Stimulated activated CD8-positive, alpha-beta memory T cell treated with anti-CD3 and anti-CD28 coated beads, Interleukin-15, amount 100 ng/mL, for 48 hours (primary cell): ENCODE data around the gene BRD3.
A peak's percentile ranks its signal among the peaks of the same experiment; 100 is the strongest.
"Not testable (repeated sequence)": the region's sequence is repeated elsewhere in the genome, so short reads cannot be mapped to it uniquely, and the experiment has no call there.

Experiments
- DNase-seq, 2 donors: peaks; one replicate each; pipeline ENCODE4 v3.0.0-alpha.2; 2020; ENCODE audit warnings: low read depth in 2 of 2

Gene BRD3

DNA sequence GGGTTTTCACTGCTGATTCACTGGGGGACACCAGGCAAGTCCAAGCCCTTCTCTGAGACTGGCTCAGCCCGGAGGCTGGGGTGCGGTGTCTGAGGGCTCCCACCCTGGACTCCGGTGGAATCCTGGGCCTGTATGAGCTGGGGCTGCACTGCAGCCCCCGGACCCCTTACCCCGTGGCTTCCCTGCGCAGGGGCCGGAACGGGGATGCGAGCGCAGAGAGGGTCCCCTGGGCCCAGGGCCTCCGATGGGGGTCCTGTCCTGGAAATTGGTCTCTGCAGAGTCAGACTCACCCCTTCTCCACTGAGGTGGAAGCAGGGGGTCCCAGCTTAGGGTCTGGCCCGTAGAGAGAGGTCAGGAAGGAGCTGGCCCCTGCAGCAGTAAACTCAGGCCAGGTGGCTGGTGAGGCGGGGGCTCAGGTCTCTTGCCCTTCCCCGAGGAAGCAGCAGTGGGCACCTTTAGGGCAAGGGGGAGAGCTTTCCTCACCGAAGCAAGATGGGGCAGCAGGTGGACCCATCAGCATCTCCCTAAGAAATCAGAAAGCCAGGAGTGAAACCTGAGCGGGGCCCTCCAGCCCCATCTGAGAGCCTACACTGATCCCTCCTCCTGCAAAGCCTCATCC lies 74.1 kb downstream of the BRD3 start:
- DNase-seq: no peak

DNA sequence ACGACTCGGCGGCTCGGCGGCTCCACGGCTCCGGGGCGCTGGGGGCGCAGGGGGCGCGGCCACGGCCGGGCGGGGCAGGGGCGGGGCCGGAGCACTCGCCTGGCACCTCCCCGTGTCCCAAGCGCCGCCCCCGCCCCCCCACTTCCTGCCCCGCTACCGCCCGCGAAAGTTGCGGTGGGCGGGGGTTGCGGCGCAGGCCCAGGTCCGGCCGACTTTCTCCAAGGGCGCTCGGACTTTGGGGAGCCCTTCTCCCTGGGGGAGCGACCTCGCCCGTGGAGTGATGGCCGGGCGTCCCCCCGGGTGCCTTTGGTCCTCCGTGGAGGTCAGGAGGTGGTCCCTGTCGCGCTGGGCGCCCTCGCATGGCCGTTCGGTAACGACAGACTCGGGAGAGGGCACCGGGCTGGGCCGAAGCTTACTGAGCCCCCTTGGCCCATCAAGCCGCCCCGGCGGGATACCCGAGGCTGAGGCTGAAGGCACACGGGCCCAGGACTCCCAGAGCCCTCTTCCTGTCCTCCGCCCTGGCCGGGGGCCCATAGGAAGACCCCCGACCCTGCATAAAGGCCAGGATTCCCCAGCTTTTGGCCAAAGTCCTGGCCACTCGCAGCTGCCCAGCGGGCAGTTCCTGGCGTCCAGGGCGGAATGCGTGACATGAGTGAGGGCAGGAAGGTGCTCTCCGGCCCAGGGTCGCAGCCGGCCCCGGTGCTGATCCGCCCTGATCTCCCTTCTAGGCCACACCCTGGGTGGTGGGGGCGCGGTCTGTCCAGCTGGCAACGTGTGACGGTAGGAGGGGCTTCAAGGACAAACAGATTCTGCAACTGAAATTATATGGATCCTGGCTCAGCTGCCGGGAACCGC lies 74.8 kb downstream of the BRD3 start:
- DNase-seq: peak; percentile 54 to 58

DNA sequence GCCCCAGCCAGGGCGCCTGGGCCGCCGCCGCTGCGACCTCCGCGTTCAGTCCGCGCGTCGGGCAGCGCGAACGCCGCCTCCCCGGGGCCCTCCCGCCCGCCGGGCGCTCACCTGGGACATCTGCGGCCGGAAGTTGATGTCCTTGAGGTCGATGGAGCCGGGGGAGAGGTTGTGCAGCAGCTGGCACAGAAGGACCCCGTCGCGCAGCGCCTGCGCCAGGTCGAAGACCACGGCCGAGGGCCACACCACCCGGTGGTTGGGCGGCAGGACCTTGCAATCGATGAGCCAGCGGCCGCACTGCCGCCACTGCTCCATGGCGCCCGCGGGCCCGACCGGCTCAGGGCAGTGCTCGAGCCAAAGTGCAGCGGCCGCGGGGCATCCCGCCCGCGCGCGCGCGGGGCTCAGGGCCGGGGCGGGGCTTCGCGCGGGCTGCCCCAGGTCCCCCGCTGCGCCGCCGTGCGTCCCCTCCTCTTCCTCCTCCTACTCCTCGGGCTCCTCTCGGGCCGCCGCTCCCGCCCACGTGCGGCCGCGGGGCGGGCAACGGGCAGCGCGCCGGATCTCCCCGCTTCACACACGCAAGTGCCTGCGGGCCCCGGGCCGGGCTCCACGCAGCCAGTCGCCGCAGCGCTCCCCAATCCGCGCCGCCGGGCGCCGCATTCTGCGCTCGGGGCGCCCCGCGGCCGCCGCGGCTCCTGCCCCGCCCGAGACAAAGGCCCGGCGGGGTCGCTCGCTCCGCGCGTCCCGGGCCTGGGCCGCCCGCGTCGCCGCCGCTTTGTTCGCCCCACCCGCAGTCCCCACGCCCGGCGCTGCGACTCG lies 75.7 kb downstream of the BRD3 start, which contains the start of gene VAV2:
Gene VAV2, minus strand, starts transcription at position 361 of the 816 bp plus-strand sequence. Its CDS starts 46 bp downstream, at position 315.
- peak; percentile 26 to 29 for DNase-seq

DNA sequence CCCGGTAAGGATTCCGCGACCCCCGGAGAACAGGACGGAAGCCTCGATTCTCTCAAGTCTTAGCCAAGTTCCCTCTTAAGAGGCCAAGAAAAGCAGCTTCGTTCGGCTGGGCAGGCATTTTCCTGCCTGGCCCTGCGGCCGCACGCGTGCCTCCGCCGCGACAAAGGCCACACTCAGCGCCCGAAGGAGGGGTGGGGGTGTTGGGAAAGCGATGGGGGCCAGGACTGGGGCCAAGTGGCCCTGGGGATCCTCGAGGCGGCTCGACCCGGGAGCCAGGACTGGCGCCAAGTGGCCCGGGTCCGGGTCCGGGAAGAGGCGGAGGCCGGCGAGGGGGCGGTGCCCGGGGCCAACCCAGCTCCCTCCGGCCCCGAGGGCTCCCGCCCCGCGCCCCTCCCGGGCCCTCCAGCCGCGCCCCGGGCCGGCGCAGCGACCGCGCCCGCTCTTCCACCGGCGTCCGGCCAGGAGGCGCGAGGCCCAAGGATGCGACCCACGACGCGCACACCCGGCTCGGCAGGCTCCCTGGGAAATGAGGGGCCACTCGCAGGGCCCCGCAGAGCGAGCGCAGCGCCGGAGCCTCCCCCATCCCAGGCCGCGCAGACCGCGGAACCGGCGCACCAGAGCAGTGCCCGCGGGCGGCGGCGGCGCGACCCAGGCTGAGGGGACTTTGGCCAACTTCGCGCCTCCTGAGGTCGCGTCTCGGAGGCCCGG lies 76.5 kb downstream of the BRD3 start:
- no peak for DNase-seq

DNA sequence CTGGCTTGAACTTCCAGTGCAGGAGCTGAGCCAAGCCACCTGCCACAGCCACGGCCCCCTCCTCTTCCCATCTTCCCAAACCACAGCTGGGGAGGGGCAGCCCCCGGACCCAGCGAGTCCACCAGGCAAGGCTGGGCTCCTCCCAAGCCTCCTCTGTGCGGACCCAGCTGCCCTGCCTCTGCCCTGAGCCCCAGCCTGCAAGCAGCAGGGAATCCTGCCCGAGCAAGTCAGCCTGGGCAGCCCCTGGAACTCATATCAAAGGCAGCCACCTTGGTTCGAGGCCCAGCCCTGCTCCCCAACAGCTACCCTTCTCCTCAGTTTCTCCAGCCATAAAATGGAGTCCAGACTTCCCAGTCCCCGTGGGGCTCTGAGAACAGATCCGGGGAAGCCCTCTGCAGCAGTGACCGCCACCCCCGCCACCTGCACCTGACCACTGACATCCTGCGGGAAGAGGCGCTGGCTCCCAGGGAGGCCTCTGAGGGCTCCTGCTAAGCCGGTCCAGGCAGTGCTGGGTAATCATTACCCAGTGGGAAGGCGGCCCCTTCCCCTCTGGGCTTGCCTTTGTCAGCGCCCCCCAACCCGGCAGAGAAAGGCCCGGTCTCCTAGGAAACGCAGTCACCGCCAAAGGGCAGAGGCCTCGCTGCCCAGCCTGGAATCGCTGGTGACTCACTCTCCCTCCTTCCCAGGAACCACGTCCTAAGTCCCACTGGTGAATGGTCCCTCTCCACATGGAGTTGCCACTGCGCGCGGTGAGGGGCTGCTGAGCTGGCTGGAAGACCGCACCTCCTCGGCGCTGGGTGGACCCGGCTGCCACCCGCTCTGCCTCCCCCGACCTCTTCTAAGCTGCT lies 77.2 kb downstream of the BRD3 start:
- DNase-seq: no peak

DNA sequence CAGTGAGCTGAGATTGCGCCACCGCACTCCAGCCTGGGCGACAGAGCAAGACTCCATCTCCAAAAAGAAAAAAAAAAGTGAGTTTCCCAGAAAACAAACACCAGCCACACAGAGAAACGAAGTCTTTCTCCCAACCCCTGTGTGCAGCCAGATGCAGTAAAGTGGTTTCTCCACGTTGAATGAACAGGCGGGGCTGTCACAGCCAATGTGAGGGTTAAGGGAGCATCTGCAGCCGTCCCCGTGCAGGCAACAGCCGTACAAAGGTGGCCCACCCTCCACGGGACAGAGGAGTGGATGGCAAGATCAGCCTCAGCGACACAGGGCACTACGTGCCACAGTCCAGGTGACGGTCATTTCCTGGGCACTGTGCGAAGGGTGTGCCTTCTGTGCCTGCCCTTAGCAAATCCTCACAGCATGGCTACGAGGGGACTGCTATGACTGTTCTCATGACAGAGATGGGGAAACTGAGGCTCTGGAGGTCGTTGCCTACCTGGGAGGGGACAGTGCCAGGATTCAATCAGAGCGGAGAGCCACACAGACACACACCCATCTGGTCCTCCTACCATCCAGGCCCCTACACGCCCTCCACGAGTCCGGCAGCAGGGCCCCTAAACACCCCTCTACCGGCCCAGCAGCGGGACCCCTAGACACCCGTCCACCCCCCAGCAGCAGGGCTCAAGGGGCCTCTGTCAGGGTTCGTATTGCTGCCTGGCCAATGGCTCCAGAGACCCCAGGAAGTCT lies 78.0 kb downstream of the BRD3 start:
- no peak for DNase-seq

DNA sequence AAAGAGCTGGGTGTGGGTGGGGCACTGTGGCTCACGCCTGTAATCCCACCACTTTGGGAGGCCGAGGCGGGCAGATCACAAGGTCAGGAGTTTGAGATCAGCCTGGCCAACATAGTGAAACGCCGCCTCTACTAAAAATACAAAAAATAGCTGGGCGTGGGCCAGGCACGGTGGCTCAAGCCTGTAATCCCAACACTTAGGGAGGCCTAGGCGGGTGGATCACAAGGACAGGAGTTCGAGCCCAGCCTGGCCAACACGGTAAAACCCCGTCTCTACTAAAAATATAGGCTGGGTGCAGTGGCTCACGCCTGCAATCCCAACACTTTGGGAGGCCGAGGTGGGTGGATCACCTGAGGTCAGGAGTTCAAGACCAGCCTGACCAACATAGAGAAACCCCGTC lies 79.1 kb downstream of the BRD3 start:
- DNase-seq: not testable (repeated sequence)

DNA sequence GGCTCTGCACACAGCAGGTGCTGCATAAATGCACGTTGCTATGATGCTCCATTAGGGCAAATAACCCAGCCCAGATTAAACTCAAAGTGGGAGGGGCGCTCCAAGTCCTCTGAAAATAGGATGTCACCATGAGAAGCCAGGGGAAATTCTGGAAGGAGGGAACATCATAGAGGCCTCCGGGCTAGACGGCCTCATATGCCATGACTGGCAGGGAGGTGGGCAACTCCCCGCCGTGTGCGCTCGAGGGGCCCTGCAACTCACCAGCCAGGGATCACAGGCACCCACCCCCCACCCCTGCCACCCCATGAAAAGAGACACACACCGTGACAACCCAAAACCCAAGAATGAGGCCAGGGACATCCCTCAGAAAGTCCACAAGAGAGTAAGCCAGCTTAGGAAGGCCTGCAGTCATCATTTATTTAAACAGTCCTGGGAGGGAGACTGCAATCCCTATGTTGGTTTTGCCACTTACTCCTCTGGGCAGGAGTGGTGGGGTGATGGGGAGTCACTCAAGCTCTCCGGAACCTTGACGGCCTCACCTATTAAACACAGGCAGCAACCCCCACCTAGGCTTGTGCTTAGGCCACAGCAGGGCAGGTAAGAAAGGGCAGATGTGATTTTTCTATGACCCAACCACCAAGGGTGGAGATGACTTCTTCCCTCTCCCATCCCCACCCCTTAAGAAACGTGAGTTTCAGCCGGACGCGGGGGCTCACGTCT lies 79.7 kb downstream of the BRD3 start:
- DNase-seq: no peak

DNA sequence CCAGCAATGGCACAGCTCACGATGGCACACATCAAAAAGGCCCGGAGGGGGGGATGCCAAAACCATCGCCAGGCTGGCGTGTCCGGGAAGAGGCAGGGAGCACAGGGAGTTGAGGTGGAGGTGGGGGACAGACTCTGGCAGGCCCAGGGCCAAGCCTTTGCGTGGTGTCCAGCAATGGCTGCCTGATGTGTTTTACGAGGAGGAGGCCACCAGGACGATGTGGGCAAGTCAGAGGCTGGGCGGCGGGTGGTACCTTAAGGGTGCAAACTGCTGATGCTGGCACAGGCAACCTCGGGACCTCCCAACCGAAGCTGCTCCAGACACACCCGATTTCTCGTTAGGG lies 80.4 kb downstream of the BRD3 start:
- no peak for DNase-seq

DNA sequence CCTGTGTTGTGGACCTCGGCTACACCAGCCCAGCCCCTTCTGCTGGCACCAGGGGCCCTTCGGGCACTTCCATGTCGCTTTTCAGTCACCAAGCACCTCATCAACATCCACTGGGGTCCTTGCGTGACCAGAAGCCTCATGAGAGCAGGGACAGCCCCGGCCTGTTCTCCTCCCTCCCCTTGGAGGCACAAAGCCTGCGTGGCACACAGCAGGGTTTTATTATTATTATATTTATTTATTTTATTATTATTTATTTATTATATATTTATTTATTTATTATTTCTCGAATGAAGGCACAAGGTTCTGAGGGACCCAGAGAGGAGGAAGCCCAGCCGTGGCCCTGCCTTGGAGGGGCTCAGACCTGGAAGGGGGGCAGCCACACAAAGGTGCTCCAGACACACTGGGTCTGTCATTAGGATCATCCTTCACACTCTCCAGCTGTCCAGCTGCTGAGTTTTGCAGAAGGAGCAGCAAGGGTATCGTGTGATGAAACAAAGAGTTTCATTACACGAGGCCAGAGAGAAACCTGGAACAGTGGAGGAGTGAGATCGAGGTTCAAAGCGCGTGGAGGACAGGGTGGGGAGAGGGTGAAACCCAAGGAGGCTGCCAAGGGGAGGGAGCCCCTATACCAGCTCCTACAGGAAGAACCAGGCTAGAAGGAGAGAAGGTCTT lies 80.9 kb downstream of the BRD3 start:
- DNase-seq: no peak

DNA sequence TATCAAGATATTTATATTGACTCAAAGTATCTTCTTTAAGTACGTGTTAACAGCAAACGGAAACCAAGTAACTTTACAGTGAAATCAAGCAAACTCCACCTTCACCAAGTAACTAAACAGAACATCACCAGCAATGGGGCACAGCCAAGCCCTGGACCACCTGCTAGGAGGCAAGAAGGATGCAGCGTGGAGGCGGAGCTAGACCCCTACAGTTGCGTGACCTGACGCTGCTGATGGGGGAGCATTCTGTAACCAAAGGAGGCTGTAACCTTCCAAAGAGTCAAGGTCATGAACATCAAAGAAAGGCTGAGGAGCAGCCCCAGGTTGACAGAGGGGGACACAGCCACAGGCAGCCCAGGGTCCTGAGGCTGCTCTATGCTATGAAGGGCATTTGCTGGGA lies 81.8 kb downstream of the BRD3 start:
- DNase-seq: no peak

DNA sequence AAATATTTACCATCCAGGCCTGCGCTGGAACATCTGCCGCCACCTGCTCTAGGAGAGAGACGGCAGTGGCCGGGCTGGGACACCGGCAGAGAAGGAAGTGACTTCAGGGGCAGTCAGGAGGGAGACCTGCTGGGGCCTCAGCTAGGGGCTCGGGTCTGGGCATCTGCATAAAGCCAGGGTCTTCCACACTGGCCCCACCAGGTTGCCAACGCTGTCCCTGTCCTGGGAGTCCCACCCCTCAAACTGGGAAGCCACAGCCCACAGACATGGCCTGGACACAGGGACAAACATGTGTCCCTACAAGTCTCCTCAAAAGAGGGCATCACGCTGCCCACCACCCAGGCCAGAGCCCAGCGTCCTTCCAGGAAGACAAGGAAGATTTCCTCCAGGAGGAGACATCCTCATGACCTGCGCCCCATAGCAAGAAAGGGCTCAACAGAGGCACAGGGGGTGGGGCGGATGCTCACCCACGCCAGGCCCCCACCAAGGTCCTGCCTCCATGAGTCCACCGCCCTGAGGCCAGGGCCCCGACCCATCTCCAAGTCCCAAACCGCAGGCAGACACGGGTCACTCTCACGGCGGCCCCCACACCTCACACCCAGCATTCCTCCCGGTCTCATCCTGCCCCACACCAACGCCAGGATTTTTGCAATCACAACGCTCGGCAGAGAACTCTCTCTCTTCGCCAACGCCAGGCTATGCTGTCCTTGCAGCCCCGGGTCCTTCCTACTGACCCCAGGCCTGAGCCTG lies 84.7 kb downstream of the BRD3 start:
- no peak for DNase-seq

DNA sequence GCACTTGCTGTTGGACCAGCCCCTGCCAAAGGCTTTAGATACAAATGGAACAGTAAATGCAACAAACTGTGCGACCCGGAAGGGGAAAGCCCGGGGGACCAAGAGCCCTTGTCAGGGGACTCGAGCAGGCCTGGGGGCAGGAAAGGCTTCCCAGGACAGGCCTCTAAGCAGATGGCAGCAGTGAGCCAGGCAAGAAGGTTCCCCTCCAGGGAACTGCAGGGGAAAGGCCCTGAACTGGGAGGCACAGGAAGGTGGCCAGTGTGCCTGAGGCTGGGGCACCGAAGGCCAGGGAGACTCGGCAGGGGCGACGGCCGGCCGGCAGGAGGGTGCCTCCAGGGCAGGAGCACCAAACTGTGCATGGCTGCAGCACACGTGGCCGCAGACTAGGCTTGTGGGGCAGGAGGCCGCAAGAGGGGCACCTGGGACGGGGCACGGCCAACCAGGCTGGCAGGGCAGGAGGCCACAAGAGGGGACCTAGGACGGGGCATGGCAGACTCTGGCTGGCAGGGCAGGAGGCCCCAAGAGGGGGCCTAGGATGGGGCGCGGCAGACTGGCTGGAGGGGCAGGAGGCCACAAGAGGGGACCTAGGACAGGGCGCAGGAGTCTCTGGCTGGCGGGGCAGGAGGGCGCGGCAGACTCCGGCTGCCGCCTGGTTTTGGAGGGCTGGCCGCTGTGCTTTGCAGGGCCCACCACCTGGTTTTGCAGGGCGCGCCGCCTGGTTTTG lies 85.7 kb downstream of the BRD3 start:
- no peak for DNase-seq

DNA sequence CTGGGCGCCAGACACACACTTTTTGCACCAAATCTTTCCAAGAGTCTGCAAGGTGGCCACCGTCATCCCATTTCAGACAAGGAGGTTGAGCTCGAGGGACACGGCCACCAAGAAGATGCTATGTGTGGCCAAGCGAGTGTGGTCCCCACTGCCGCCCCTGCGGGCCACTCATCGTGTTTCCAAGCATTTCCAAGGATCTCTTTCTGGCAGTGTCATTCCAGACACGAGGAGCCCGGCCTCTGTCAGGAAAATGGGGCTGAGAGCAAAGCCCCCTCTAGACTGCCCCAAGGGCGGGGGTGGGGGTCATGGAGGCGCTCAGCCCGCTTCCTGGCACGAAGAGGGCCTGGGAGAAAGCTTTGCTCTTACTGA lies 86.3 kb downstream of the BRD3 start:
- DNase-seq: no peak

DNA sequence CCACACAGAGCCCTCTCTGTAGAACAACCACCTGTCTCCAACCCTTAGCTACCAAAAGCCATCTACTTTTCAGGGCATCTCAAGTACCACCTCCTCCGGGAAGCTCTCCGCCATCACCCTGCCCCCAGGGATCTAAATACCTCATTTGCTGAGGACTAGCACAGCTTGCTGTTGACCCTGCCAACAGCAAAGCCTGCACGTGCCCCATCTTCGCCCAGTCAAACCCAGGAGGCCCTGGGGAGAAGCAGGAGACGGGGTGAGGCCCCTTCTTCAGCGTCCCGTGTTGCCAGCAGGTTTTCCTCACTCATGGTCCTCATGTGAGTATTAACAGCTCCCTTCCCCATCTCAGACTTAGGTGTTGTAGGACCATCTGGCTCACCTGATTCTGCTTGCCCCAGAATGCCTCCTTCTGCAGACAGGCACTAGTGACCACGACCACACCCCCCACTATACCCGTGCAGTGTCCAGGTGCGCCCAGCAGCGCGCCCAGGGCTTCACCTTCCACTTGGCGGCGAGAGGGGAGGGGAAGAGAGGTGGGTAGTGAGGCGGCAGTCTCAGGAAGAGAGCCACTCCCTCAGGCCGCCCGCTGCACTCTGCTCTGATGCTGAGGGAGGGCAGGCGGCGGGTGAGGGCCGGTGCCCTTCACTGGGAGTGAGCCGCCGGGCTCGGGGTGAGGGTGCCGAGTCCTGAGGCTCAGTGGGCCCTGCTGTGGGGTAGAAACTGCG lies 86.8 kb downstream of the BRD3 start:
- DNase-seq: no peak
